ENCODE data around the gene SLC35E4. TPM values are rescaled to one million over a fixed set of nuclear protein-coding genes. Genes with fewer than 3 reads are reported as not detected.

SLC35E4 gene
- total RNA-seq, 4 donors from 2014 or later = 0.29 to 11.7 (median 3.0) TPM

GRCh38 chr22:30643055-30643875, 7.7 kb downstream of the SLC35E4 start:
- Histone ChIP-seq H3K36me3 (no peaks in the 10 kb centered on the region), H3K9me3 (no peaks in the 10 kb centered on the region), H3K4me3 (no peak overlapping the region), H3K4me1 (no peaks in the 10 kb centered on the region), H3K27me3 (no peaks in the 10 kb centered on the region), H3K27ac (no peak overlapping the region)
- intact Hi-C loops (cut with DNase I; ENCODE audit: low total_unique reads) = no loop called here
- DNase-seq = no peak
- TF ChIP-seq POLR2A (IDR thresholded peaks at IDR 0.05) (no peak), CTCF (IDR thresholded peaks at IDR 0.05) (no peak)

GRCh38 chr22:30646518-30647160, 11.1 kb downstream of the SLC35E4 start:
- Histone ChIP-seq H3K4me1 (no peaks in the 10 kb centered on the region), H3K36me3 (no peaks in the 10 kb centered on the region), H3K27me3 (no peaks in the 10 kb centered on the region), H3K27ac (no peak overlapping the region), H3K4me3 (no peak overlapping the region), H3K9me3 (no peaks in the 10 kb centered on the region)
- no peak for TF ChIP-seq POLR2A (IDR thresholded peaks at IDR 0.05)
- TF ChIP-seq CTCF (IDR thresholded peaks at IDR 0.05) = no peak
- intact Hi-C loops (cut with DNase I; ENCODE audit: low total_unique reads) = no loop called here
- no peak for DNase-seq

DNA sequence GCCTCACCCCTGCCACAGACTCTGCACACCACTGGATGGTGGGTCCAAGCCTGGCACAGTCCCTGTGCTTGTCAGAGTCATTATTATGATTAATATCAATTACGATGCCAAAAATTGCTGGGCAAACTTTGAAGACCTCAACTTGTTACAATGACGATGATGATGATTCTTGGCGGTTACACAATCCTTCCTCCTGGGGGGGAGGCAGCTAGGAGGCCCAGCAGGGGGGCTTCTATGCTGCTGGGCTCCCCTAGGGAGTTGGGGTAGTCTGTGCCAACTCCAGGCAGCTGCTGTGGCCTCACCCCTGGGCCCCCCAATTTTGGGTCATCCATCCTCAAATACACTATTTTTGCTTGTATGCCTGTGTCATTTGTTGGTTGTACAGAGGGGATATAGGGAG, 12.0 kb downstream of the SLC35E4 start:
- intact Hi-C loops (cut with DNase I; ENCODE audit: low total_unique reads) = no loop called here
- H3K9me3 ChIP-seq = no peaks in the 10 kb centered on the region
- TF ChIP-seq CTCF (IDR thresholded peaks at IDR 0.05) = no peak
- TF ChIP-seq POLR2A (IDR thresholded peaks at IDR 0.05) = no peak
- no peak for DNase-seq
- no peaks in the 10 kb centered on the region for H3K4me1 ChIP-seq
- H3K36me3 ChIP-seq = no peaks in the 10 kb centered on the region
- no peak overlapping the region for H3K4me3 ChIP-seq
- H3K27me3 ChIP-seq = no peaks in the 10 kb centered on the region
- H3K27ac ChIP-seq = no peak overlapping the region

DNA sequence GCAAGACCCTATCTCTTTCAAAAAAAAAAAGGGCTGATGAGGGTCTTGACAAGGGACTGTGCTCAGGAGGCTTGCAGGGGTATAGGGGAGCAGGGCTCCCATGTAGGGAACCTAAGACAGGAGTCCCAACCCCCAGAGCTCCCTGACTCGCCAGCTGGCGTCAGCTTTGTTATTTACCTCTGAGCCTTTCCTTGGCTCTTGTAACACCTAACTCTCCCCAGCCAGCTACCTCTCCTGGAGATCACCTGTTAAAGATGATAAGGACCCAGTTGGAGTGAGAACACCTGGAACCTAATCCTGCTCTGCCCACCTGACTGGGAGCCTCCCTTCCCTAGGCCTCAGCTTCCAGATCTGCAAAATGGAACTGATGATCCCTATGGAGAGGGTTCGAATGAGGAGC, 13.2 kb downstream of the SLC35E4 start:
- no peak overlapping the region for H3K27ac ChIP-seq
- no peaks in the 10 kb centered on the region for H3K27me3 ChIP-seq
- H3K4me3 ChIP-seq = no peak overlapping the region
- H3K36me3 ChIP-seq = no peaks in the 10 kb centered on the region
- intact Hi-C loops (cut with DNase I; ENCODE audit: low total_unique reads) = no loop called here
- no peak for TF ChIP-seq POLR2A (IDR thresholded peaks at IDR 0.05)
- TF ChIP-seq CTCF (IDR thresholded peaks at IDR 0.05) = no peak
- no peak for DNase-seq
- H3K4me1 ChIP-seq = no peaks in the 10 kb centered on the region
- H3K9me3 ChIP-seq = no peaks in the 10 kb centered on the region

DNA sequence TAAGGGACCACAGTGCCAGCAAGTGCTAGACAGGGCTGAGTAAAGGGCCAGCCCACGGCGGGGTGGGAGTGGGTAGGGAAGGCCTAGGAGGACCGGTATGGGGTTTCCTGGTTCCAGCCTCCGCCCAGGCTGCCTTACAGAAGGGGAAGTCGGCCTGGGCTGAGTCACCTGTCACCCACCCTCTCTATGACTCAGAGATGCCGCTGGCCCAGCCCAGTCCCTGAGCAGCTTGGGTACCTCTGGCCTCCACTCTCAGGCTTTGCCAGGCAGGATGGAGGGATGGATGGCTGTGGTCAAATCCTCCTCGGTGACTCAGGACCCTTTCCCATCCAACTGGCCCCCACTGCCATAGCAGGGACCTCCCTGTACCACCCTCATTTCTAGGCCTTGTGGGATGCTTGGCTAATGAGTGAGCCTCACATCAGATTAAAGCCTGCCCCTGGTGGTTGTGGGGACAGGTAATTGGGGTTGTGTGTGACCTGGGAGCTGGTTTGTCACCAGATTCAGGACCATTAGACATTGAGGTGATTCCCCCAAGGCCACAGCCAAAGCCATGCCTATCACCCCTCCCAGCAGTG, 13.9 kb downstream of the SLC35E4 start:
- peak; percentile 25 to 50 for DNase-seq
- intact Hi-C loops (cut with DNase I; ENCODE audit: low total_unique reads) = no loop called here

More for the DNA sequence above, 13.9 kb downstream of the SLC35E4 start:
- no peak overlapping the region for H3K27ac ChIP-seq
- H3K4me3 ChIP-seq = no peak overlapping the region
- no peaks in the 10 kb centered on the region for H3K9me3 ChIP-seq
- no peak for TF ChIP-seq CTCF (IDR thresholded peaks at IDR 0.05)
- TF ChIP-seq POLR2A (IDR thresholded peaks at IDR 0.05) = no peak
- no peaks in the 10 kb centered on the region for H3K36me3 ChIP-seq
- H3K4me1 ChIP-seq = no peaks in the 10 kb centered on the region
- no peaks in the 10 kb centered on the region for H3K27me3 ChIP-seq

Measured in uterus (tissue), 4 donors.